ENCODE data around the gene KLHL29.
"Not testable (repeated sequence)": the region's sequence is repeated elsewhere in the genome, so short reads cannot be mapped to it uniquely, and the experiment has no call there.

KLHL29 gene

DNA sequence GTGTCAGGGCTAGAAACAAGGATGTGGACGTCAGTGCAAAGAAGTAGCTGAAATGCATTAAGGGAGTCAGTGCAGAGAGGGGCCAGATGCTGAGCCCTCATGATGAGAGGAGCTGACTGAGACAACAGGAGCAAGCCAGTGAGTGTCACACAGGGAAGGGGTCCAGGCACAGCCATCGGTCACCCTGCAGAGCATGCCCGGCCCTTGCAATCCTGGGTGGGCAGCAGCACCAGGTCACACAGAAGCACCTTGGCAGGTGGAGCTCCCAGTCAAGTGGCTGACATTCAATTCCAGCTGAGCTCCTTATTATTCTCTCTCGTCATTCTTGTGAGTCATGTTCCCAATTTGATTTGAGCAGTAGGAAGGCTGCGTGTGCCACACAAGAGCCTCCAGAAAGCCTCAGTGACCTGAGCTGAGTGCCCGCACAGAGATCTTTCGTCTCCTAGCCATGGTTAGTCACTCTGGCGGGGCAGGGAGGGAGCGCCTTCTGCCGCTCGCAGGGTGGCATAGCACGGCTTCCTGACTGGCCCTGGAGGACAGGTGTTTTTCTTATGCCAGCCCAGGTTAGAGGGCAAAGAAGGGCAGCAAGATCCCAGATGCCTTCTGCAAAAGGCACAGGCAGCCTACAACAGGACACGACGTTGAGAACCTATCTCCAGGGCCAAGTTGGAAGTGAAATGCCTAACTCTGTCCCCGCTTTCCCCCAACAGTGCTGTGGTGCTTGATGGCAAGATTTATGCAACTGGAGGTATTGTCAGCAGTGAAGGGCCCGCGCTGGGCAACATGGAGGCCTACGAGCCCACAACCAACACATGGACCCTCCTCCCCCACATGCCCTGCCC is 321.0 kb downstream of the KLHL29 start:
- DNase-seq: no peak

DNA sequence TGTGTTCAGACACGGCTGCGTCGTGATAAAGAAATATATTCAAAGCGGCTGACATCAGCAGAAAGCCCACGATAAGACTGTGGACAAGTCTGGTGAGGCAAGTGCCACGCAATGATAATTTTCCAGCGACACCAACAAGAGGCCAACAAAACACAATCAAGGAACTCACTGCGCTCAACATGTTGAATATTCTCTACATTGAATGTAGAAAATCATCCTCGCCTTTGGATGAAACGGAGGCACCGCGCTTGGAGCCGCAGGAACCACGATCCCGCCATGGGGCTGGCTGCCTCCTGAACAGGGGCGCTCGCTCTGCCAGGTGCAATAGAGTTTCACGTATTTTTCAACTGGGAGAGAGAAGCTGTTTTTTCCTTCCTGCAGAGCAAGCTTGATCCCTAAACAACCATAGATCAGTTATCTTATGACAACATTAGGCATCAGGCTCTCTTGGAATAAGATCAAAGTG is 321.7 kb downstream of the KLHL29 start:
- DNase-seq: no peak

DNA sequence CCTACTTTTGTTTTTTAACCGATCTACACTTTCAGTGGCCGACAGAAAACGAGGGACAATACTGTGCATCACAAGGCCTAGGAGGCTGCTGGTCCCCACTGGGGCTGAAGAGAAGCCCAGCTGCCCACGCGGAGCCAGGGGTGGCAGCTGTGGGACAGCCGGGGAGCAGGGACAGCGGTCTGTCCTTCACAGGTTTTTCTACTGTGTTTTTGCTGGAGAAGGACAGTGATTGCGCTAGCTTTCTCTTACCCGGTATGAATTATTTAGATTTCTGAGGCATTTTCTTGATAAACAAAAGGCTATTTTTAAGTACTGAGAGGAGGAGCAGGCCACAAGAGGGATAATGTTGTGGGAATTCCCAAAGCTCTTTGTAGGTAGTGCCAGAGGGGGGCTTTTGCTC is 322.1 kb downstream of the KLHL29 start:
- no peak for DNase-seq

DNA sequence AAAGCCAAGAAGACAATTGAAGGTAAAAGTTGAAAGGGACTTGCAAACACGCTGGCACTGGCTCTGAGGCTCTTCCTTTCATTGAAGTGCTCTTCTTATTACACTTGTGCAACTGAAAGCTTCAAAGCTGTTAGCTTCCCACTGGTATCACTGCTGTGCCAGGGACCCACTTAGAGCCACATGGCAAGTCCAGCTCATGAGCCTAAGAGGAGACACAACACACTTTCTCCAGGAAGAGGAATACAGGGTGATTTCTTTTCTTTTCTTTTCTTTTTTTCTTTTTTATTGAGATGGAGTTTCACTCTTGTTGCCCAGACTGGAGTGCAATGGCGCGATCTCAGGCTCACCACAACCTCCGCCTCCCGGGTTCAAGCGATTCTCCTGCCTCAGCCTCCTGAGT is 323.8 kb downstream of the KLHL29 start:
- no peak for DNase-seq

DNA sequence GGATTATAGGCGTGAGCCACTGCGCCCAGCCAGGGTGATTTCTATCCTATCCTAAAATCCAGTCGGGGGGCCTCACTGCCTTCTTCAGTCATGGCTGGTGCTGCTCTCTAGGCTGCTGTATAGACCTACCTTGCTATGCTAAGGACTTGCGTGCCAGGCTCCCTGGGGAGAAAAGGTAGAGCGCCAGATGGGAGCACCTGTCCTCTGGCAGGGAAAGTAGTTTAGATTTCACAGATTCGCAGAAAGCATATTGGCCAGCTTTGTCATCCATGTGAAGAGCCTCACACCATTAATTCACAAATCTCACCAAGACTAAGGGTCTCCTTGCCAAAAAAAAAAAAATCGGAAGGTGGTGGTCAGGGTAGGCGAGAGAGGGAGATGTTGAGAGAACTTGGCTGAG is 324.3 kb downstream of the KLHL29 start:
- no peak for DNase-seq

DNA sequence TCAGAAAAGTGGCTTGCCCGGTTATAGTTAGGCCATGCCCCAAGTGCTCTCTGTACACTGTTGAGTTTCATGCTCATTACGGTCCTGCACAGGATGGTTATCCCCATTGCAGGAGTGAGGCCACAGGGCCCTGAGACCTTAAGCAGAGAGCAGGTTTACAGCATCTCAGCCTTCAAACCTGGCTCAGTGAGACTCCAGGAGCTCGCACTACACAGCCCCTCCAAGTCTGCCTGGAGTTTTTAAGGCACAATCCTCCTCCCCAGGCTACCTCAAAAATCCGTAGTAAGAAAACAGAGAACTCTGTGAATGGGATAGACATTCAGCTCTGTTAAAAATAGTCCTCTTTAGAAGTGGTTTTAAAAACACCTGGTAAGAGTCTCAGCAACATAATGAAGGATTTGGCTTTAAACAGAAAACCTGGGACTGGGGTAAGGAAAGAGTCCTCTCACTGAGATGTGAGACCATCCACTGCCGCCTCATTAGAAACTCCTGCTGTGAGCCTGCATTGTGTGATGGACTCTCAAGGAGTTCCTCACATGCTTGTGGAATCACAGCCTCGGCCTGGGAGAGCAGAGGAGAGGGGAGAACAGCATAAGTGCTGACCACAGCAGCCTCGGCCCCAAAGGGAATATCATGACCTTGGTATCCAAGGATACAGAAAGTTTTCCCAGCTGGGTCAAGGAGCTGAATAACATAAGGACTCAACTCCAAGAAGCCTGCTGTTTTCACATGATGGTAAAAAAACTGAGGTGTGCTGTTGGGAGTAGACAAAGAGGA is 327.2 kb downstream of the KLHL29 start:
- DNase-seq: no peak

DNA sequence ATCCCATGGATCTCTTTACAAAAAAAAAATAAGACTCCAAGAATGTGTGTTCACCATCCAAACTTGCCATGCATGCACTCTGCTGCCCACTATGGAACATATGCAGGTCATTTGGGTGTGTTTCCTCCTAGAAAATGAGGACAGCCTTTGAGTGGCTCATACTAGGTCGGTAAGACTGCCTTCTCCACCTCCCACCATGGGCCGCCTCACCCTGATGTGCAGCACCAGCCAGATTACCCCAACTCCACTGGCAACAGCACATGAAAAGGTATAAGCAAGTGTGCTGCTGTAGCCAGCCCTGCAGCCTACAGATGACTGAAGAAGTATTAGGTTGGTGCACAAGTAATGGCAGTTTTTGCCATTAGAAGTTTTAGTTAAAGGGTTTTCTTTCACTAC is 327.8 kb downstream of the KLHL29 start:
- DNase-seq: no peak

DNA sequence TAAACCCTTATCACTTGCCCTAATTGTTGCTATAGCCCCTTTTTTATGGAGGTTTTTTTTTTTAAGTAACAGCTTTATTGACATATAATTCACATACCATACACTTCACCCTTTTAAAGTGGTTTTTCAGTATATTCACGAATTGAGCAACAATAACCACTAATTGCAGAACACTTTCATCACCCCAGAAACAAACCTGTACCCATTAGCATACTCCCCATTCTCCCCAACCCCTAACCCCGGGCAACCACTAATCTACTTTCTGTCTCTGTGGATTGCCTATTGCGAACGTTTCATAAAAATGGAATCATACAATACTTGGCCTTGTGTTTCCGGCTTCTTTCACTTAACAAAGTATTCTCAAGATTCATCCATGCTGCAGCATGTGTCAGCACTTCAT is 328.4 kb downstream of the KLHL29 start:
- DNase-seq: no peak

DNA sequence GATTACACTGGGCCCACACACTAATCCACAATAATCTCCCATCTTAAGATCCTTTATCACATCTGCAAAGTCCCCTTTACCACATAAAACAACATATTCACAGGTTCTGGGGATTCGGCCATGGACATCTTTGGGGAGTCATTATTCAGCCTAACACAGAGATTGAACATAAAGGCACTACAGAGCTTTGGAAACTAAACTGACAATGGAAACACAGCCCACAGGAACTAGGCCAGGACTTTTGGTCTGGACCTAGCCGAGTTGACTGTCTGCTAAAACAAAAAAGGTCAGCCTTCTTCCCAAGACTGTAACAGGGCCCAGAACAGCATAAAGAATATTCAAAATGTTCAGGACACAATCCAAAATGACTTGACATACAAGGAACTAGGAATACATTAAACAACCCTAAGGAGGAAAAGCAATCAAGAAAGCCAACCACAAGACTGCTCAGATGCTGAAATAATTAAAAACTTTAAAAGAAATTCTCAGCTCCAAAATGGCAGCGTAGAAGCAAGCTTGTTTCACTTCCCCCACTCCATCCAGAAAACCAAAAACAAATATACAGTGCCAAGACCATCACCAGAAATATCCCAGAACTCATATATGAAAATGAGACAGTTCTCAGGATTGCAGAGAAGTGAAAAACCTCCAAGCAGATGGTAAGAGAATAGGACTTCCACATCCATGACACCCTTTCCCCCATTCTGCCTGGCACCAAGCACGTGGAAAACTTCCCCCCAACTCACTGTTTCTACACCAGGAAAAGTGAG is 334.1 kb downstream of the KLHL29 start:
- DNase-seq: no peak

DNA sequence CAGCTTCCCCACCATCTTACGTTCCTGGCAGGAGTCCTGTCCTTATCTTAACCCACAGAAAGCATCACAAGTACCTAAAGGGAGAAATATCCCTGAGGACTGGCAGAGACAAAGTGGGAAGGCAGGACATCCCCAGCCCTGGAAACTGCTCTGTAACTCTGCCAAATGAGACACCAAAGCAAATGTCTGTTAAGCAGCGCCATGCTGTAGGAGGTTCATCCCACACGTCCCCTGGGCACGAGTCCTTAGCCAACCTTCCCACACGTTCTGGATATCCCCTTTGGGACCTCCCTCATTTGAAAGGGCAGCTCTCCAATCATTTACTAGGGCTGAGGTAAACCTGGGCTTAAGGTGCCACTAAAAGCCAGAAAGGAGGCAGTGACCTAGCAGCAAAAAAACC is 334.7 kb downstream of the KLHL29 start:
- no peak for DNase-seq

DNA sequence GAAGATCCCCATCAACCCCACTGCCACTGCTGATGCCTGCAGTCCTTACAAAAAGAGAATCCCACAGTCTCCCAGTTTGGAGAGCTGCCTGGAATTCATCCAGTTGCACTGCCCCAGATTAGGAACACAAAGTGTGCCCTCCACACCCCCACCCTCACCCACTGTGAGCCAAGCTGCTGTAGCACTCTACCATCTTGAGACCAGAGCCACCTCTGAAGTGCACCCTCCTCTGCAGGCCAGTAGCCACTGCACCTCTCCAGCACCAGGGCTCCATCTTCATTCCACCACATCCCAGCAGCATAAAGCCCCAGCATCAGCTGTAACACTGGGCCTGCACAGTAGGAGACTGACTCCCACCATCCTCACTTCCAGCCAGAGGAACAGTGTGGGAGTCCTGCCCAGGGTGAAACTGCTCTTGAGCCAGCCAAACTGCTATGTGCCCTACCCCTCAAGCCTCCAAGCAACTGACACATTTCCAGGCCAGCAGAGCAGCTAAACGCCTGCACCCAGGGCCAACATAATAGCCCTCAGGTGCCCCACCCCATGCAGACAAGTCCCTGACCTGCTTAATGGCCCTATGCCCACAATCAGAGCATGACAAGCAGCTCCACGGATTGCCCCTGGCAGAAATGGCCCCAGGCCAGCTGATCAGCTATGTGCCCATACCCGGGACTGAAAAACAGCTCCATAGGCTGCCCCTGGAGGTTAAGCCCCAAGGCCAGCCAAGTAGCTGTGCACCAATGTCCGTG is 335.9 kb downstream of the KLHL29 start:
- DNase-seq: no peak

DNA sequence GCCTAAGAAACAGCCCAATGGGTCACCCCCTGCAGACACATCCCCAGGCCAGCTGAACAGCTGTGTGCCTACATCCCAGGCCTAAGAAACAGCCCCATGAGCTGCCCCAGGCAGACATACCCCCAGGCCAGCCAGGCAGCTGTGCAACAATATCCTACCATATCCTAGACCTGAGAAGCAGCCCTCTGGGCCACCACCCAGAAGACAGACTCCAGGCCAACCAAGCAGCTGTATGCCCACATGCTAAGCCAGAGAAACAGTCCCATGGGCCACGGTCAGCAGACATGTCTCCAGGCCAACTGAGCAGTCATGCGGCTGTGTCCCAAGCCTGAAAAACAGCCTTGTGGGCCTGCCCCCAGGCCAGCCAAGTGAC is 336.5 kb downstream of the KLHL29 start:
- no peak for DNase-seq

DNA sequence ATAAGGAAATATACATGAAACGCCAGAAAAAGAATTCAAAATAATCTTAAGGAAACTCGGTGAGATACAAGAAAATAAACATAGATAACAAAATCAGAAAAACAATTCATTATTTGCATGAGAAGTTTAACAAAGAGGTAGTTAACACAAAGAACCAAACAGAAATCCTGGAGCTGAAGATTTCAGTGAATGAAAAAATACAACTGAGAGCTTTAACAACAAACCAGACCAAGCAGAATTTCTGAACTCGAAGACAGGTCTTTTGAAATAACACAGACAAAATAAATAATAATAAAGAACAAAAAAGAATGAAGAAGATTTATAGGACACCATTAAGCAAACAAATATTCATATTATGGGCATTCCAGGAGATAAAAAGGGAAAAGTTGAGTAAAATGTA is 337.3 kb downstream of the KLHL29 start:
- no peak for DNase-seq

DNA sequence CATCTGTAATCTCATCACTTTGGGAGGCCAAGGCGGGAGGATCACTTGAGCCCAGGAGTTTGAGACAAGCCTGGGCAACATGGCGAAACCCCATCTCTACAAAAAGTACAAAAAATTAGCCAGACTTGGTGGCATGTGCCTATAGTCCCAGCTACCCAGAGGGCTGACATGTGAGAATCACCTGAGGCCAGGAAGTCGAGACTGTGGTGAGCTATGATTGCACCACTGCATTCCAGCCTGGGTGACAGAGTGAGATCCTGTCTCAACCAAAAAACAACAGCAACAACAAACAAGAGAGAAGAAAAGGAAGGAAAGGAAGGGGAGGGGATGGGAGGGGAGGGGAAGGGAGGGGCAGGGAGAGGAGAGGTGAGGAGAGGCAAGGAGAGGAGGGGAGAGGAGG is 338.1 kb downstream of the KLHL29 start:
- not testable (repeated sequence) for DNase-seq

DNA sequence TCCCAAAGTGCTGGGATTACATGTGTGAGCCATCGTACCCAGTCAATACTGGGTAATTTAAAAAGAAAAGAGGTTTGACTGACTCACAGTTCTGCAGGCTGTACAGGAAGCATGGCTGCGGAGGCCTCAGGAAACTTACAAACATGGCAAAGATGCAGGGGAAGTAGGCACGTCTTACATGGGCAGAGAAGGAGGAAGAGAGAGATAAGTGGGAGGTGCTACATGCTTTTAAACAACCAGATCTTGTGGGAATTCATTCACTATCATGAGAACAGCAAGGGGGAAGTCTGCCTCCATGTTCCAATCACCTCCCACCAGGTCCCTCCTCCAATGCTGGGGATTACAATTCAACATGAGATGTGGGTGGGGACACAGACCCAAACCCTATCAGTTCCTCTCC is 349.4 kb downstream of the KLHL29 start:
- DNase-seq: no peak

DNA sequence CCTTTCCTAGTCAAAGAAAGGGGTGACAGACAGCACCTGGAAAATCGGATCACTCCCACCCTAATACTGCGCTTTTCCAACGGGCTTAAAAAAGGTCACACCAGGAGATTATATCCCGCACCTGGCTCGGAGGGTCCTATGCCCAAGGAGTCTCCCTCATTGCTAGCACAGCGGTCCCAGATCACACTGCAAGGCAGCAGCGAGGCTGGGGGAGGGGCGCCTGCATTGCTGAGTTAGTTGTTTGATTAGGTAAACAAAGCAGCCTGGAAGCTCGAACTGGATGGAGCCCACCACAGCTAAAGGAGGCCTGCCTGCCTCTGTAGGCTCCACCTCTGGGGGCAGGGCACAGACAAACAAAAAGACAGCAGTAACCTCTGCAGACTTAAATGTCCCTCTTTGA is 351.8 kb downstream of the KLHL29 start:
- not testable (repeated sequence) for DNase-seq

DNA sequence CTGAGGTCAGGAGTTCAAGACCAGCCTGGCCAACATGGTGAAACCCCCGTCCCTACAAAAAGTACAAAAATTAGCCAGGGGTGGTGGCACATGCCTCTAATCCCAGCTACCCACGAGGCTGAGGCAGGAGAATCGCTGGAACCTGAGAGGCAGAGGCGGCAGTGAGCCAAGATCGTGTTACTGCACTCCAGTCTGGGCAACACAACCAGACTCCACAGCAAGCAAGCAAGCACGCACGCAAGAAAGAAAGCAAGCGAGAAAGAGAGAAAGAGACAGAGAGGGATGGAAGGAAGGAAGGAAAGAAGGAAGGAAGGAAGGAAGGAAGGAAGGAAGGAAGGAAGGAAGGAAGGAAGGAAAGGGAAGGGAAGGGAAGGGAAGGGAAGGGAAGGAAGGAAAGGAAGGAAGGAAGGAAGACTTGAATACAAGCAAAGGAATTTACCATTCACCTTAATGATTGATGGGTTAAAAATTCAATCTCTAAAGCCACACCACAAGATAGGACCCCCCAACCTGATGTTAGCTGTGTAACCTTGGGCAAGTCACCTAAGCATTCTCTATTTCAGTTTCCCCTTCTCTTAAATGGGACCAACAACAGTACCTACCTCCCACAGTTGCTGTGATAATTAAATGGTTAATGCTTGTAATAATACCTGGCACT is 360.2 kb downstream of the KLHL29 start:
- no peak for DNase-seq

DNA sequence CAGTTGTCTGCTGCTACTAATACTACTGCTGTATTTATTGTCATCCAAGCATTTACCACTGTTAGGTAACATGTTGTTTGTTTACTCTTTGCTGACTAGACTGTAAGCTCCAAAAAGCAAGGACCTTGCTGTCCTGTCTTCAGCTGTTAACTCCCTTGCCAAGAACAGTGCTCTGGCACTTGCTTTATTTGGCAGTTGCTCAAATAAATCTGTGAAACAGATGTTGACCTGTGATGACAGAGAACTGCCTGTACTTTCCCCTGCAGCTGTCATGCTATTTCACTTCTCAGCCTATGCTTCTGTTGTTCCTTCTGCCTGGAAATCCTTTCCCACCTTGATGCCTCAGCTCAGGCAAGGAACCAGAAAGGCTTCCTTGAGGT is 360.7 kb downstream of the KLHL29 start:
- DNase-seq: no peak

DNA sequence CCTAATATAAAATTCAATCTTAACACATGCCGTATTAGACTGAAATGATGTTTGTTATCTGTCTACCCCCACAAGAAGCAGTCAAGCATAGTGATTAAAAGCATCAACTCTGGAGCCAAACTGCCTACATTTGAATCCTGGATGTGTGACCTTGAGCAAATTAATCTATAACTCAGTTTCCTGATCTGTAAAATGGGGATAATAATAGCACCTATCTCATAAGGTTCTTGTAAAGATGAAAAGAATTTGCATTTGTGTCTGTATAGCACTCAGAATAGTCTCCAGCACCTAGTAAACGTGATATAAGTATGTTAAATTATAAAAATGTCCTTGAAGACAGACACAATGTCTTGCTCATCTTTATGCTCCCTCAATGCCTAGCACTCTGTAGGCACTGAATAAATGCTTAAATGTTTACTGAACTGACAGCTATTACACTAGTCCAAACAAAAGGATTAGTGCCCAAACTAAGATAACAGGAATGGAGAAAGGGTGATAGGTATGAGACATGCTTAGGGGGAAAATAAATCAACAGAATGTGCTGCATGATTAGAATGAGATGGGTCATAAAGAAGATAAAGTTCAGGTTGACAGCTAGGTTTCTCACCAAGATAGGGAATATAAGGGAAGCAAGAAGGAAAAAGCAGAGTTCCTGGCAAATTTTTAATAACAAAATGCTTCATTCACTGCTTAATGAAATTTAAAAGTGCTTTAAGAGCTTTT is 361.3 kb downstream of the KLHL29 start:
- DNase-seq: no peak

DNA sequence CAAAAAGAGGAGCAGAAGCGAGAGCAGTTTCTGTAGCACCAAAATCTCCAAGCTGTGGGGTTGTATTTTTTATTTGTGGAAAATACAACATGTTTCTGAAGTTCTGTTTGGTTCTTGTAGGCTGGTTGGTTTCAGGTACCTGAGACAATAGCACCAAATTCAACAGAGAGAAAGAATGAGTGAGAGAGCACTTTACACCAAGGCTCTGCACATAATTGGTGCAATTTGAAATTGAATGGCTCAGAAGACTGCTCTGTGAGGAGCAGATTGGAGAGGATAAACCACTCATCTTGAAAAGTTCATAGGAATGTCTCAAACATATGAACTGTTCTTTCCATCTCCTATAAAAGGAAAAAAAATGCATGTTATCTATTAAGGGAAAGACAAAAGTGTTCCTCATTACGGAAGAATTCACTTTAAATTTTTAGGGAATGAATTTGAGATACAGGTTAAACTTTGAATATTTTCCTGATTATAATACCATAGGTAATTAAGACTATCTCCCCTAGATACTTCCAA is 366.8 kb downstream of the KLHL29 start:
- DNase-seq: no peak

DNA sequence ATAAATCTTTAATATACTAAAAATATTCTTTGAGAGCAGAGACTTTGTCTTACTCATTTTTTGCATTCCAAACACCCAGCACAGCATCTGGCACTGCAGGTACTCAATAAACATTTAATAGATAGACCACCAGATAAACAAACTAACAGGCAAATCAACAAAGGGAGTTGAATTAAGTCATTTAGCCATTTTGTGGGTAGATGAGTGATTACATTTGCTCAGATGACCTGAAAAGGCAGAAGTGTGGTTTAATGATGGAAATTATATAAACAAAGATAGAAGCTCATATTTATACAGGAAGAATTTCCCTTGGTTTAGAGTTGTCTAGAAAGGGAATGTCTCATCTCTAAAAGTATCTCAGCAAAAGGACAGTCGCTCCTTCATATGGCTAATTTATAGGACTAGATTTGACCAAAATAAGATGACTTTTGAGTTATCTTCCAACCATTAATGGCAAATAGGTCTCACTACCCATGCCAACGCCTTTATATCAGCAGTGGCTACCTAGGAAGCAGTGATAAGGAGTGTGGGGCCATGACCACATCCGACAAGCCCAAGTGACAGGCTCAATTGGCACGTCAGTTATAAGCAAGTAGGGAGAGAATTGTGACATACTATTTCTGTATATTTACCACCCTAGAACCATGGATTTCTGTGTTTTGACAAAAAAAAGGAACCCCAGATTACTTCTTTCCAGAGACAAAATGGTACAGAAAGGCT is 368.5 kb downstream of the KLHL29 start:
- no peak for DNase-seq
